K562 (cell line): ENCODE data around the gene ANKRD13D. TPM values are rescaled to one million over a fixed set of nuclear protein-coding genes. Genes with fewer than 3 reads are reported as not detected.

ENCODE experiments used
- ATAC-seq: fragments of 200-7000 bp; cut with Tn5 transposase; 3 replicates; pipeline ENCODE4 v1.9.1; 2020; ENCODE audit warnings: moderate library complexity
- BruUV-seq: library from RNA; stranded (reverse); fragments of 400-500 nt; replicated peaks from 2 replicates; lab custom pipeline; 2021; lab: Mats Ljungman, UMichigan
- CTCF ChIA-PET: fragments of 300-600 bp; formaldehyde crosslinking; extraction: SDS; loops from one replicate; lab custom pipeline; 2021; ENCODE audit warnings: low intra/inter-chr PET ratio; lab: Yijun Ruan, JAX
- POLR2A ChIA-PET: fragments of 300-600, 350-650 bp; sonication (Branson Sonifier 250); formaldehyde crosslinking; extraction: SDS; loops from one replicate; lab custom pipeline; 2021; ENCODE audit warnings: antibody characterized with exemption, inconsistent platforms; lab: Yijun Ruan, JAX
- DNase-seq, 4 experiments: peaks; one replicate each; pipeline versions ENCODE4 v3.0.0 to v3.0.0-alpha.2; 2011 to 2018; ENCODE audit warnings: low spot score in 3 of 4, mixed read lengths in 3 of 4; ENCODE audit errors: extremely low read depth in 1 of 4
- FAIRE-seq: peaks from 2 replicates; lab custom pipeline; 2011; peaks lifted over from hg19 to GRCh38; lab: Jason Lieb, UNC
- H2AFZ ChIP-seq: 2 replicates; pipeline ENCODE4 v1.6.0; 2011; ENCODE audit warnings: low read depth, low read length, control low read depth, inconsistent platforms
- H3K27ac ChIP-seq: fragments of 200-600 bp; 3 replicates; pipeline ENCODE4 v1.8.0; 2011; ENCODE audit warnings: low read depth, mild to moderate bottlenecking, control low read depth, inconsistent platforms, low read length, moderate library complexity, mixed read lengths; ENCODE audit errors: extremely low read depth
- H3K27me3 ChIP-seq, 2 experiments: fragments of 300-600 bp in 1 of 2; 2 replicates in 1 of 2; 3 replicates in 1 of 2; pipeline versions ENCODE4 v1.6.0 to v1.8.0; 2011; ENCODE audit warnings: inconsistent platforms in 2 of 2, low read length in 2 of 2, mild to moderate bottlenecking in 1 of 2, mixed read lengths in 1 of 2, moderate library complexity in 1 of 2; ENCODE audit not compliant: control insufficient read depth in 2 of 2, insufficient read depth in 2 of 2
- H3K36me3 ChIP-seq: fragments of 300-600 bp; 3 replicates; pipeline ENCODE4 v1.8.0; 2011; ENCODE audit warnings: mild to moderate bottlenecking, low read length, inconsistent platforms; ENCODE audit not compliant: control insufficient read depth, insufficient read depth
- H3K4me1 ChIP-seq, 2 experiments: fragments of 200-600 bp in 1 of 2; replicated peaks in 1 of 2; 2 replicates in 1 of 2; 3 replicates in 1 of 2; pipeline versions ENCODE4 v1.5.1 to v1.8.0; 2011; ENCODE audit warnings: inconsistent platforms in 2 of 2, low read length in 2 of 2, mild to moderate bottlenecking in 1 of 2, mixed read lengths in 1 of 2, moderate library complexity in 1 of 2; ENCODE audit not compliant: control insufficient read depth in 2 of 2, insufficient read depth in 2 of 2
- H3K4me2 ChIP-seq: 2 replicates; pipeline ENCODE4 v1.6.1; 2011; ENCODE audit warnings: low read length, control low read depth, inconsistent platforms, mixed read lengths; ENCODE audit not compliant: insufficient read depth
- H3K4me3 ChIP-seq: fragments of 200-600 bp; sonication (generic), shearing (Covaris generic); 2 replicates; pipeline ENCODE4 v1.5.1; 2016; ENCODE audit warnings: control low read depth, inconsistent platforms
- H3K79me2 ChIP-seq: fragments of 200-600 bp; 3 replicates; pipeline ENCODE4 v1.8.0; 2011; ENCODE audit warnings: low read length, inconsistent platforms; ENCODE audit not compliant: control insufficient read depth, insufficient read depth
- H3K9ac ChIP-seq, 2 experiments: 2 replicates each; pipeline versions ENCODE4 v1.6.0 to v1.6.1; 2011; ENCODE audit warnings: low read depth in 2 of 2, low read length in 2 of 2, control low read depth in 1 of 2, inconsistent platforms in 1 of 2, mild to moderate bottlenecking in 1 of 2, mixed read lengths in 1 of 2; ENCODE audit not compliant: insufficient read depth in 1 of 2
- H3K9me1 ChIP-seq: one replicate; pipeline ENCODE4 v1.6.0; 2011; ENCODE audit warnings: inconsistent platforms, mild to moderate bottlenecking, low read length, moderate library complexity; ENCODE audit not compliant: control insufficient read depth, insufficient read depth
- H3K9me3 ChIP-seq: replicated peaks from 2 replicates; pipeline ENCODE4 v1.5.1; 2011; ENCODE audit warnings: low read depth, low read length, inconsistent platforms; ENCODE audit not compliant: control insufficient read depth, insufficient read depth
- H4K20me1 ChIP-seq: replicated peaks from 2 replicates; pipeline ENCODE4 v1.6.1; 2011; ENCODE audit warnings: low read length, inconsistent platforms, mixed read lengths; ENCODE audit not compliant: control insufficient read depth, insufficient read depth
- CBX8 ChIP-seq: fragments of 200-600 bp; sonication (generic); IDR thresholded peaks from 2 replicates; pipeline ENCODE4 v1.6.1; 2012; ENCODE audit warnings: borderline replicate concordance, mixed run types, low read depth, mild to moderate bottlenecking, moderate library complexity, mixed read lengths, low read length, control low read depth, inconsistent platforms; ENCODE audit not compliant: poor library complexity, severe bottlenecking; ENCODE audit errors: extremely low read depth
- CLOCK ChIP-seq: fragments of 250-450 bp; sonication (Bioruptor Pico); IDR thresholded peaks from 2 replicates; pipeline ENCODE4 v1.4.0; 2020; ENCODE audit warnings: mild to moderate bottlenecking, moderate library complexity, borderline replicate concordance
- MAZ ChIP-seq, 2 experiments: fragments of 450-650 bp in 1 of 2; sonication (generic) in 1 of 2; formaldehyde crosslinking; IDR thresholded peaks in 1 of 2; conservative IDR thresholded peaks in 1 of 2; 2 replicates each; pipeline versions ENCODE4 v1.4.0 to v1.5.0; 2020; ENCODE audit warnings: mild to moderate bottlenecking in 1 of 2, missing genetic modification reagents in 1 of 2
- MCM7 ChIP-seq, 2 experiments: fragments of 450-650 bp; IDR thresholded peaks; 2 replicates each; pipeline ENCODE4 v1.6.1; 2016 to 2018
- POLR2AphosphoS5 ChIP-seq: IDR thresholded peaks from 2 replicates; pipeline ENCODE4 v1.6.1; 2011; ENCODE audit warnings: mild to moderate bottlenecking, low read depth, low read length, moderate library complexity; ENCODE audit not compliant: control insufficient read depth, insufficient read depth
- SAFB2 ChIP-seq: fragments of 200-400 bp; formaldehyde crosslinking; IDR thresholded peaks from 2 replicates; pipeline ENCODE4 v1.6.1; 2018; ENCODE audit warnings: borderline replicate concordance, low read length, low read depth, moderate library complexity; ENCODE audit not compliant: severe bottlenecking
- SETDB1 ChIP-seq: IDR thresholded peaks from one replicate; pipeline ENCODE4 v1.6.1; 2012; ENCODE audit warnings: low read length, control low read depth, inconsistent platforms
- SUPT5H ChIP-seq: fragments of 450-650 bp; IDR thresholded peaks from 2 replicates; pipeline ENCODE4 v1.6.1; 2016
- ZFP1 ChIP-seq: fragments of 450-650 bp; formaldehyde crosslinking; IDR thresholded peaks from 2 replicates; pipeline ENCODE4 v1.4.0; 2020; ENCODE audit warnings: mild to moderate bottlenecking, mixed read lengths
- ZNF384 ChIP-seq: IDR thresholded peaks from 2 replicates; pipeline ENCODE4 v1.6.1; 2012; ENCODE audit warnings: low read depth, low read length, improper control_type of control experiment
- whole genome bisulfite sequencing: fragments of 100-300 bp; shearing (Covaris generic); methylation state at CpG from one replicate; pipeline ENCODE4 v1.1.6; 2016; ENCODE audit warnings: low coverage, mixed read lengths; ENCODE audit not compliant: insufficient coverage; ENCODE audit errors: missing lambda C conversion rate; 5-methylcytosine and 5-hydroxymethylcytosine counted together
- in situ Hi-C: fragments of 300-500 bp; cut with MboI; formaldehyde crosslinking; loops from 4 replicates; pipeline ENCODE4 v1.15.0; 2018; ENCODE audit warnings: inconsistent platforms, mixed read lengths
- intact Hi-C: fragments of 100-400 bp; cut with micrococcal nuclease; formaldehyde crosslinking; loops from 2 replicates; pipeline ENCODE4 v1.14.2; 2022
- polyA plus RNA-seq, 8 experiments: library from polyadenylated mRNA; depleted of rRNA in 4 of 8; stranded (reverse) in 5 of 8; unstranded in 3 of 8; fragments of >200 nt; fragmentation: Nextera tagmentation in 2 of 8; fragmentation: Illumina TruSeq in 1 of 8; extraction: Ambion mirVana in 2 of 8; extraction: Trizol in 1 of 8; gene quantifications; 2 replicates each; pipeline versions ENCODE4 v1.2.1 to v1.2.3, GENCODE V29; 2011 to 2014; ENCODE audit warnings: inconsistent platforms in 1 of 8, missing spikeins in 1 of 8
- total RNA-seq, 7 experiments: library from RNA; depleted of rRNA in 6 of 7; stranded (reverse); fragments of >200 nt in 6 of 7; fragmentation: Illumina TruSeq in 2 of 7; extraction: Trizol in 2 of 7; gene quantifications; 2 replicates each; pipeline versions ENCODE4 v1.2.1 to v1.2.3, GENCODE V29; 2011 to 2021; ENCODE audit warnings: low replicate concordance in 1 of 7
- TF ChIP-seq, protein P1 (sequence below): sonication (generic); formaldehyde crosslinking; IDR thresholded peaks from 2 replicates; pipeline ENCODE4 v1.8.1; 2023; ENCODE audit warnings: missing genetic modification reagents, mild to moderate bottlenecking, borderline replicate concordance

The ANKRD13D gene
- total and polyA plus RNA-seq, 9 of the 15 experiments (the other 6 are each of a cell fraction or from before 2014, with no cell fraction given) = 0.94 to 40.9 (median 22.4) TPM

- peak overlapping the region; percentile 58 for H2AFZ ChIP-seq
- H3K36me3 ChIP-seq = no peaks in the 10 kb centered on the region
- peak overlapping the region; percentile 76 for H3K4me2 ChIP-seq
- no peak overlapping the region for H3K4me3 ChIP-seq
- H3K79me2 ChIP-seq = no peaks in the 10 kb centered on the region
- no peaks in the 10 kb centered on the region for H3K9me1 ChIP-seq
- peaks cover 37 to 65% of the 10 kb centered on the region in 2 experiments for H3K4me1 ChIP-seq
- peak; percentile 84 for FAIRE-seq
- peak overlapping the region; percentile 40 to 83 for H3K9ac ChIP-seq
- peak; percentile 76 to 87 (median 77) for DNase-seq
- H3K27ac ChIP-seq = peak overlapping the region; percentile 67
- 7% methylated on average over 19 of the region's 22 CpGs for WGBS
- ChIA-PET CTCF (no interaction called here), POLR2A (interaction anchor here (0.6 to 3.5 kb wide), 3 partner anchors 10 to 174 kb away, joined by 3 to 10 read pairs (median 3); no protein-coding TSS in a partner anchor)
- ATAC-seq = peak; percentile 55
- in situ Hi-C loops (loop anchor here (5.0 kb wide), 1 partner anchor 35 kb away; no protein-coding TSS in a partner anchor), intact Hi-C loops (loop anchor here (1.0 kb wide), 1 partner anchor 35 kb away; no protein-coding TSS in a partner anchor)
- no peaks in the 10 kb centered on the region for H3K9me3 ChIP-seq
- no peaks in the 10 kb centered on the region for H3K27me3 ChIP-seq
- no TSS peak for BruUV-seq
- no peaks in the 10 kb centered on the region for H4K20me1 ChIP-seq
- TF ChIP-seq POLR2AphosphoS5 (no peak), CLOCK (no peak), MCM7 (IDR thresholded peaks at IDR 0.05) (no peak), SETDB1 (no peak), ZNF384 (no peak), SAFB2 (no peak), CBX8 (no peak), ZFP1 (CRISPR knock-in tag) (no peak), MAZ (CRISPR knock-in tag; conservative IDR thresholded peaks at IDR 0.05 in 1 of 2, IDR thresholded peaks at IDR 0.05 in 1 of 2) (peak in 1 of 2 experiments; percentile 39; a peak in 1 of 4 replicates), SUPT5H (no peak)
- TF ChIP-seq, protein P1, sequence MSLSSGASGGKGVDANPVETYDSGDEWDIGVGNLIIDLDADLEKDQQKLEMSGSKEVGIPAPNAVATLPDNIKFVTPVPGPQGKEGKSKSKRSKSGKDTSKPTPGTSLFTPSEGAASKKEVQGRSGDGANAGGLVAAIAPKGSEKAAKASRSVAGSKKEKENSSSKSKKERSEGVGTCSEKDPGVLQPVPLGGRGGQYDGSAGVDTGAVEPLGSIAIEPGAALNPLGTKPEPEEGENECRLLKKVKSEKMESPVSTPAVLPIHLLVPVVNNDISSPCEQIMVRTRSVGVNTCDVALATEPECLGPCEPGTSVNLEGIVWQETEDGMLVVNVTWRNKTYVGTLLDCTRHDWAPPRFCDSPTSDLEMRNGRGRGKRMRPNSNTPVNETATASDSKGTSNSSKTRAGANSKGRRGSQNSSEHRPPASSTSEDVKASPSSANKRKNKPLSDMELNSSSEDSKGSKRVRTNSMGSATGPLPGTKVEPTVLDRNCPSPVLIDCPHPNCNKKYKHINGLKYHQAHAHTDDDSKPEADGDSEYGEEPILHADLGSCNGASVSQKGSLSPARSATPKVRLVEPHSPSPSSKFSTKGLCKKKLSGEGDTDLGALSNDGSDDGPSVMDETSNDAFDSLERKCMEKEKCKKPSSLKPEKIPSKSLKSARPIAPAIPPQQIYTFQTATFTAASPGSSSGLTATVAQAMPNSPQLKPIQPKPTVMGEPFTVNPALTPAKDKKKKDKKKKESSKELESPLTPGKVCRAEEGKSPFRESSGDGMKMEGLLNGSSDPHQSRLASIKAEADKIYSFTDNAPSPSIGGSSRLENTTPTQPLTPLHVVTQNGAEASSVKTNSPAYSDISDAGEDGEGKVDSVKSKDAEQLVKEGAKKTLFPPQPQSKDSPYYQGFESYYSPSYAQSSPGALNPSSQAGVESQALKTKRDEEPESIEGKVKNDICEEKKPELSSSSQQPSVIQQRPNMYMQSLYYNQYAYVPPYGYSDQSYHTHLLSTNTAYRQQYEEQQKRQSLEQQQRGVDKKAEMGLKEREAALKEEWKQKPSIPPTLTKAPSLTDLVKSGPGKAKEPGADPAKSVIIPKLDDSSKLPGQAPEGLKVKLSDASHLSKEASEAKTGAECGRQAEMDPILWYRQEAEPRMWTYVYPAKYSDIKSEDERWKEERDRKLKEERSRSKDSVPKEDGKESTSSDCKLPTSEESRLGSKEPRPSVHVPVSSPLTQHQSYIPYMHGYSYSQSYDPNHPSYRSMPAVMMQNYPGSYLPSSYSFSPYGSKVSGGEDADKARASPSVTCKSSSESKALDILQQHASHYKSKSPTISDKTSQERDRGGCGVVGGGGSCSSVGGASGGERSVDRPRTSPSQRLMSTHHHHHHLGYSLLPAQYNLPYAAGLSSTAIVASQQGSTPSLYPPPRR (CRISPR knock-in tag) = no peak
Observed at GRCh38 chr11:67312187-67313021, 23.3 kb downstream of the ANKRD13D start.
